H9 (cell line): ENCODE data around the gene MYO7B. TPM values are rescaled to one million over a fixed set of nuclear protein-coding genes. Genes with fewer than 3 reads are reported as not detected.

Experiments used
- DNase-seq: peaks from one replicate; pipeline ENCODE4 v3.0.0-alpha.2; 2017
- H2AFZ ChIP-seq: one replicate; pipeline ENCODE4 v1.6.1; 2013; ENCODE audit warnings: mild to moderate bottlenecking, low read length, control low read depth, moderate library complexity
- H2AK5ac ChIP-seq: 2 replicates; pipeline ENCODE4 v1.6.1; 2013; ENCODE audit warnings: low read length, control low read depth, mixed read lengths; ENCODE audit not compliant: insufficient read length
- H2BK120ac ChIP-seq: one replicate; pipeline ENCODE4 v1.6.1; 2013; ENCODE audit warnings: low read depth, mild to moderate bottlenecking, low read length, control low read depth, inconsistent platforms; ENCODE audit not compliant: poor library complexity, severe bottlenecking
- H2BK12ac ChIP-seq: 2 replicates; pipeline ENCODE4 v1.6.1; 2013; ENCODE audit warnings: low read length, control low read depth, mixed read lengths, low read depth; ENCODE audit not compliant: insufficient read length
- H2BK15ac ChIP-seq: 2 replicates; pipeline ENCODE4 v1.6.1; 2013; ENCODE audit warnings: low read depth, low read length, control low read depth
- H2BK20ac ChIP-seq: one replicate; pipeline ENCODE4 v1.6.1; 2013; ENCODE audit warnings: low read depth, mild to moderate bottlenecking, low read length, control low read depth, inconsistent platforms; ENCODE audit not compliant: poor library complexity, severe bottlenecking
- H2BK5ac ChIP-seq: 2 replicates; pipeline ENCODE4 v1.6.1; 2013; ENCODE audit warnings: low read length, control low read depth, mixed read lengths; ENCODE audit not compliant: insufficient read length
- H3K14ac ChIP-seq: 2 replicates; pipeline ENCODE4 v1.6.1; 2013; ENCODE audit warnings: low read length, control low read depth; ENCODE audit not compliant: insufficient read depth
- H3K18ac ChIP-seq: 2 replicates; pipeline ENCODE4 v1.6.1; 2013; ENCODE audit warnings: low read depth, mild to moderate bottlenecking, mixed read lengths, low read length, control low read depth; ENCODE audit not compliant: insufficient read length
- H3K23ac ChIP-seq: 2 replicates; pipeline ENCODE4 v1.6.1; 2013; ENCODE audit warnings: low read length, control low read depth, mixed read lengths, low read depth; ENCODE audit not compliant: insufficient read length
- H3K23me2 ChIP-seq: 2 replicates; pipeline ENCODE4 v1.6.1; 2013; ENCODE audit warnings: low read depth, mild to moderate bottlenecking, mixed read lengths, low read length, control low read depth; ENCODE audit not compliant: insufficient read length, poor library complexity, severe bottlenecking
- H3K27ac ChIP-seq: 2 replicates; pipeline ENCODE4 v1.5.1; 2013; ENCODE audit warnings: low read length, control low read depth, mixed read lengths, low read depth; ENCODE audit not compliant: insufficient read length
- H3K27me3 ChIP-seq: 2 replicates; pipeline ENCODE4 v1.6.1; 2013; ENCODE audit warnings: low read length, control low read depth, inconsistent platforms; ENCODE audit not compliant: insufficient read depth
- H3K4ac ChIP-seq: 2 replicates; pipeline ENCODE4 v1.6.1; 2013; ENCODE audit warnings: low read depth, mild to moderate bottlenecking, control low read depth, inconsistent platforms, low read length, moderate library complexity
- H3K4me1 ChIP-seq: 2 replicates; pipeline ENCODE4 v1.6.1; 2013; ENCODE audit warnings: low read length, control low read depth, inconsistent platforms; ENCODE audit not compliant: insufficient read depth
- H3K4me2 ChIP-seq: 2 replicates; pipeline ENCODE4 v1.6.1; 2013; ENCODE audit warnings: low read length, control low read depth, mixed read lengths; ENCODE audit not compliant: insufficient read length, insufficient read depth
- H3K56ac ChIP-seq: 2 replicates; pipeline ENCODE4 v1.6.1; 2013; ENCODE audit warnings: low read depth, mild to moderate bottlenecking, mixed read lengths, low read length, control low read depth; ENCODE audit not compliant: insufficient read length
- H3K79me1 ChIP-seq: 2 replicates; pipeline ENCODE4 v1.6.1; 2013; ENCODE audit warnings: low read depth, mild to moderate bottlenecking, moderate library complexity, low read length, control low read depth, inconsistent platforms; ENCODE audit not compliant: insufficient read depth, poor library complexity, severe bottlenecking
- H3K79me2 ChIP-seq: 2 replicates; pipeline ENCODE4 v1.6.1; 2013; ENCODE audit warnings: low read length, control low read depth, inconsistent platforms; ENCODE audit not compliant: insufficient read depth
- H3K9ac ChIP-seq: 2 replicates; pipeline ENCODE4 v1.6.1; 2013; ENCODE audit warnings: low read length, control low read depth, mixed read lengths; ENCODE audit not compliant: insufficient read length; ENCODE audit errors: extremely low read depth
- H3K9me3 ChIP-seq: one replicate; pipeline ENCODE4 v1.6.1; 2013; ENCODE audit warnings: low read depth, low read length, inconsistent platforms; ENCODE audit not compliant: control insufficient read depth
- H3T11ph ChIP-seq: one replicate; pipeline ENCODE4 v1.6.1; 2013; ENCODE audit warnings: mild to moderate bottlenecking, low read length, control low read depth, inconsistent platforms
- H4K20me1 ChIP-seq: one replicate; pipeline ENCODE4 v1.6.1; 2013; ENCODE audit not compliant: control insufficient read depth, insufficient read length, insufficient read depth
- H4K5ac ChIP-seq: 2 replicates; pipeline ENCODE4 v1.6.1; 2013; ENCODE audit warnings: low read depth, mild to moderate bottlenecking, mixed read lengths, low read length, control low read depth; ENCODE audit not compliant: insufficient read length
- H4K8ac ChIP-seq: replicated peaks from 2 replicates; pipeline ENCODE4 v1.6.1; 2013; ENCODE audit warnings: low read length, control low read depth, mixed read lengths, low read depth; ENCODE audit not compliant: insufficient read length
- H4K91ac ChIP-seq: 2 replicates; pipeline ENCODE4 v1.6.1; 2013; ENCODE audit warnings: low read depth, mild to moderate bottlenecking, moderate library complexity, mixed read lengths, low read length, control low read depth; ENCODE audit not compliant: insufficient read length
- H3K27ac Mint-ChIP-seq, 3 experiments: 2 replicates in 2 of 3; 3 replicates in 1 of 3; pipeline ENCODE4 v1.8.0; 2020 to 2021; ENCODE audit warnings: mixed read lengths in 3 of 3, mild to moderate bottlenecking in 1 of 3, moderate library complexity in 1 of 3
- H3K27me3 Mint-ChIP-seq: 2 replicates; pipeline ENCODE4 v1.8.0; 2021; ENCODE audit warnings: low read depth, mild to moderate bottlenecking, moderate library complexity, mixed read lengths
- H3K36me3 Mint-ChIP-seq, 3 experiments: 2 replicates in 2 of 3; 3 replicates in 1 of 3; pipeline ENCODE4 v1.8.0; 2020 to 2021; ENCODE audit warnings: low read depth in 3 of 3, mixed read lengths in 3 of 3; ENCODE audit not compliant: insufficient read depth in 1 of 3
- H3K4me1 Mint-ChIP-seq, 2 experiments: 2 replicates each; pipeline ENCODE4 v1.8.0; 2020; ENCODE audit warnings: mixed read lengths in 2 of 2
- H3K4me3 Mint-ChIP-seq, 2 experiments: 2 replicates in 1 of 2; 3 replicates in 1 of 2; pipeline ENCODE4 v1.8.0; 2020 to 2021; ENCODE audit warnings: mild to moderate bottlenecking in 2 of 2, mixed read lengths in 2 of 2, moderate library complexity in 1 of 2
- H3K9me3 Mint-ChIP-seq, 2 experiments: 2 replicates in 1 of 2; 3 replicates in 1 of 2; pipeline ENCODE4 v1.8.0; 2020; ENCODE audit warnings: mild to moderate bottlenecking in 2 of 2, mixed read lengths in 2 of 2, moderate library complexity in 1 of 2
- WGBS: extraction: QIAGEN DNeasy Blood & Tissue Kit; methylation state at CpG from one replicate; pipeline ENCODE4 v1.1.7; 2013; ENCODE audit warnings: missing lambda C conversion rate, low lambda C conversion rate, mixed read lengths; ENCODE audit not compliant: insufficient read length; ENCODE audit errors: extremely low coverage; 5-methylcytosine and 5-hydroxymethylcytosine counted together
- total RNA-seq: library from RNA; stranded (reverse); gene quantifications from 2 replicates; pipeline ENCODE4 v1.2.1, GENCODE V29; 2021
- TF ChIP-seq, protein P1 (sequence below): fragments of 200-600 bp; sonication (generic); conservative IDR thresholded peaks from 3 replicates; pipeline ENCODE4 v1.8.0; 2021; ENCODE audit warnings: antibody characterized with exemption, mild to moderate bottlenecking

The MYO7B gene
- total RNA-seq, 1 experiment from 2014 or later: not detected

DNA sequence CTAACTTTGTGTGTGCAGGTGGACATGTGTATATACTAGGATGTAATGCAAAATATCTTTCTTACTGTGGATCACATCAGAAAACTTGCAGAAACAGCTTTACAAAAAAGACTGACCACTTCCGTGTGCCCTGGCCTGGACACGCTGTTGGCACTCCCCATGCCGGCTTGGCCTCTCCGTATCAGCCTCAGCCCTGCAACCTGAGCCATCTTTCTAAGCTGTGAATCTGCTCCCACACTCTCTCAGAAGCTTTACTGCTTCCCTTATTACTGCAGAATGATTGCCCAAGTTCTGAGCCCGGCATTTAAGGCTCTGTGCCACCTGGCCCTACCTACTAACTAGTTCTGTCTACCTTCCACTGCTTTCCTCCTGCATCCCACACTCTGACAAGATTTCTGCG lies 37.8 kb downstream of the MYO7B start:
- H3K79me1 ChIP-seq: no peaks in the 10 kb centered on the region
- no peaks in the 10 kb centered on the region for H3K23me2 ChIP-seq
- no peak for DNase-seq
- H3K14ac ChIP-seq: no peak overlapping the region
- TF ChIP-seq, protein P1, sequence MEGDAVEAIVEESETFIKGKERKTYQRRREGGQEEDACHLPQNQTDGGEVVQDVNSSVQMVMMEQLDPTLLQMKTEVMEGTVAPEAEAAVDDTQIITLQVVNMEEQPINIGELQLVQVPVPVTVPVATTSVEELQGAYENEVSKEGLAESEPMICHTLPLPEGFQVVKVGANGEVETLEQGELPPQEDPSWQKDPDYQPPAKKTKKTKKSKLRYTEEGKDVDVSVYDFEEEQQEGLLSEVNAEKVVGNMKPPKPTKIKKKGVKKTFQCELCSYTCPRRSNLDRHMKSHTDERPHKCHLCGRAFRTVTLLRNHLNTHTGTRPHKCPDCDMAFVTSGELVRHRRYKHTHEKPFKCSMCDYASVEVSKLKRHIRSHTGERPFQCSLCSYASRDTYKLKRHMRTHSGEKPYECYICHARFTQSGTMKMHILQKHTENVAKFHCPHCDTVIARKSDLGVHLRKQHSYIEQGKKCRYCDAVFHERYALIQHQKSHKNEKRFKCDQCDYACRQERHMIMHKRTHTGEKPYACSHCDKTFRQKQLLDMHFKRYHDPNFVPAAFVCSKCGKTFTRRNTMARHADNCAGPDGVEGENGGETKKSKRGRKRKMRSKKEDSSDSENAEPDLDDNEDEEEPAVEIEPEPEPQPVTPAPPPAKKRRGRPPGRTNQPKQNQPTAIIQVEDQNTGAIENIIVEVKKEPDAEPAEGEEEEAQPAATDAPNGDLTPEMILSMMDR: no peak
- no peak overlapping the region for H3K23ac ChIP-seq
- H2BK12ac ChIP-seq: no peak overlapping the region
- H2BK5ac ChIP-seq: no peak overlapping the region
- H3T11ph ChIP-seq: no peak overlapping the region
- no peak overlapping the region for H4K8ac ChIP-seq
- H3K9ac ChIP-seq: no peak overlapping the region
- no peak overlapping the region for H3K18ac ChIP-seq
- H3K4me3 Mint-ChIP-seq: no peak overlapping the region
- no peak overlapping the region for H4K5ac ChIP-seq
- no peaks in the 10 kb centered on the region; the same call in 1 of the 2 replicates for H3K27me3 Mint-ChIP-seq
- no peaks in the 10 kb centered on the region for H3K79me2 ChIP-seq
- no peaks in the 10 kb centered on the region; a peak in 1 of 7 replicates for H3K36me3 Mint-ChIP-seq
- no peak overlapping the region for H2AFZ ChIP-seq
- no peak overlapping the region for H3K4ac ChIP-seq
- no peaks in the 10 kb centered on the region for H3K4me1 ChIP-seq
- no peak overlapping the region for H3K4me2 ChIP-seq
- H2AK5ac ChIP-seq: no peak overlapping the region
- no peak overlapping the region for H2BK15ac ChIP-seq
- no CpG with 5 or more reads among the region's 6 CpGs for WGBS
- H3K27ac Mint-ChIP-seq: no peak overlapping the region
- H2BK20ac ChIP-seq: no peak overlapping the region
- no peaks in the 10 kb centered on the region for H3K9me3 ChIP-seq
- no peak overlapping the region for H3K27ac ChIP-seq
- no peaks in the 10 kb centered on the region for H3K27me3 ChIP-seq
- H2BK120ac ChIP-seq: no peak overlapping the region
- peaks cover 8 to 12% of the 10 kb centered on the region in 2 experiments for H3K4me1 Mint-ChIP-seq
- no peak overlapping the region for H4K91ac ChIP-seq
- H3K9me3 Mint-ChIP-seq: no peaks in the 10 kb centered on the region
- H3K56ac ChIP-seq: no peak overlapping the region
- H4K20me1 ChIP-seq: no peaks in the 10 kb centered on the region
